HepG2 (cell line): ENCODE measurements around the gene TFAM. TPM values are rescaled to one million over a fixed set of nuclear protein-coding genes. Genes with fewer than 3 reads are reported as not detected.

Experiments used
- ARHGAP35 ChIP-seq: sonication (generic); formaldehyde crosslinking; IDR thresholded peaks from 2 replicates; pipeline ENCODE4 v1.9.0; 2022; ENCODE audit warnings: mild to moderate bottlenecking, inconsistent platforms, moderate library complexity, missing genetic modification reagents, borderline replicate concordance
- ARID3A ChIP-seq: IDR thresholded peaks from 2 replicates; pipeline ENCODE4 v1.6.1; 2012; ENCODE audit warnings: low read depth, low read length, improper control_type of control experiment
- BRF2 ChIP-seq: sonication (generic); formaldehyde crosslinking; IDR thresholded peaks from 2 replicates; pipeline ENCODE4 v1.8.1; 2022; ENCODE audit warnings: mild to moderate bottlenecking, missing genetic modification reagents
- SATB2 ChIP-seq: sonication (generic); formaldehyde crosslinking; IDR thresholded peaks from 2 replicates; pipeline ENCODE4 v1.5.0; 2020; ENCODE audit warnings: missing genetic modification reagents
- SNAPC4 ChIP-seq: sonication (generic); formaldehyde crosslinking; IDR thresholded peaks from 2 replicates; pipeline ENCODE4 v1.4.0; 2020; ENCODE audit warnings: mild to moderate bottlenecking, missing genetic modification reagents
- STAT6 ChIP-seq: sonication (generic); formaldehyde crosslinking; IDR thresholded peaks from 2 replicates; pipeline ENCODE4 v1.4.0; 2020; ENCODE audit warnings: missing genetic modification reagents, mild to moderate bottlenecking, borderline replicate concordance
- THAP7 ChIP-seq: sonication (generic); formaldehyde crosslinking; IDR thresholded peaks from 2 replicates; pipeline ENCODE4 v1.8.1; 2023; ENCODE audit warnings: mild to moderate bottlenecking, missing genetic modification reagents
- ZNF362 ChIP-seq: sonication (generic); formaldehyde crosslinking; IDR thresholded peaks from 2 replicates; pipeline ENCODE4 v1.4.0; 2020; ENCODE audit warnings: missing genetic modification reagents, mild to moderate bottlenecking, borderline replicate concordance
- ZNF431 ChIP-seq: sonication (generic); formaldehyde crosslinking; IDR thresholded peaks from 2 replicates; pipeline ENCODE4 v1.9.0; 2022; ENCODE audit warnings: missing genetic modification reagents, low read depth, mild to moderate bottlenecking, borderline replicate concordance
- ZNF451 ChIP-seq: sonication (generic); formaldehyde crosslinking; IDR thresholded peaks from 2 replicates; pipeline ENCODE4 v1.5.0; 2020; ENCODE audit warnings: mild to moderate bottlenecking, missing genetic modification reagents
- ZNF530 ChIP-seq: sonication (generic); formaldehyde crosslinking; IDR thresholded peaks from 2 replicates; pipeline ENCODE4 v1.5.0; 2020; ENCODE audit warnings: low read depth, mild to moderate bottlenecking, missing genetic modification reagents
- ZNF563 ChIP-seq: sonication (generic); formaldehyde crosslinking; IDR thresholded peaks from 2 replicates; pipeline ENCODE4 v1.8.0; 2022; ENCODE audit warnings: mild to moderate bottlenecking, moderate library complexity, missing genetic modification reagents
- polyA plus RNA-seq, 8 experiments: library from polyadenylated mRNA; depleted of rRNA in 3 of 8; stranded (reverse) in 7 of 8; unstranded in 1 of 8; fragments of >200 nt; fragmentation: Illumina TruSeq in 4 of 8; extraction: Trizol in 4 of 8; gene quantifications; 2 replicates each; pipeline versions ENCODE4 v1.2.1 to v1.2.3, GENCODE V29; 2011 to 2016; ENCODE audit warnings: low read depth in 4 of 8, missing spikeins in 1 of 8, mixed read lengths in 1 of 8; ENCODE audit not compliant: insufficient read depth in 1 of 8
- total RNA-seq, 5 experiments: library from RNA; depleted of rRNA; stranded (reverse); fragments of >200 nt; fragmentation: Illumina TruSeq; extraction: Trizol; gene quantifications; 2 replicates each; pipeline ENCODE4 v1.2.3, GENCODE V29; 2016; ENCODE audit warnings: low read depth in 1 of 5

The TFAM gene
- total and polyA plus RNA-seq, 2 of the 13 experiments (the other 11 are each of a cell fraction or from before 2014, with no cell fraction given), result 18.4 to 125 TPM

- 0 out of 2 replicates have a peak, but pooled peaks have one; percentile 55 for TF ChIP-seq SNAPC4 (CRISPR knock-in tag)
- 0 out of 2 replicates have a peak, but pooled peaks have one; percentile 10 for TF ChIP-seq ARID3A
- TF ChIP-seq ZNF451 (CRISPR knock-in tag), result peak; percentile 79
- peak; percentile 28; the same call in 1 of the 2 replicates for TF ChIP-seq ZNF362 (CRISPR knock-in tag)
- peak; percentile 88 for TF ChIP-seq ZNF431
- TF ChIP-seq BRF2 (CRISPR knock-in tag), result peak; percentile 73; the same call in 1 of the 2 replicates
- no peak for TF ChIP-seq SATB2 (CRISPR knock-in tag)
- peak; percentile 62; the same call in 1 of the 2 replicates for TF ChIP-seq ZNF563
- no peak; the same call in 1 of the 2 replicates for TF ChIP-seq THAP7
- TF ChIP-seq ARHGAP35 (CRISPR knock-in tag), result peak; percentile 69; the same call in 1 of the 2 replicates
- TF ChIP-seq ZNF530 (CRISPR knock-in tag), result no peak
- TF ChIP-seq STAT6 (CRISPR knock-in tag), result no peak; the same call in 1 of the 2 replicates
Observed at GRCh38 chr10:58384999-58385783, at the start of gene TFAM (continued).
